LNCAP (cell line): ENCODE data around the gene STK38L.

Experiments
- CTCF ChIP-seq: fragments of 450-650 bp; IDR thresholded peaks from 2 replicates; pipeline ENCODE4 v1.5.1; 2017; ENCODE audit warnings: mild to moderate bottlenecking

The STK38L gene

GRCh38 chr12:27336282-27336653 is 92.2 kb downstream of the STK38L start:
- TF ChIP-seq CTCF = no peak

GRCh38 chr12:27337376-27337775 is 93.3 kb downstream of the STK38L start:
- no peak for TF ChIP-seq CTCF

- no peak for TF ChIP-seq CTCF
Observed at GRCh38 chr12:27338473-27338872, 94.4 kb downstream of the STK38L start.

- TF ChIP-seq CTCF = no peak
Observed at GRCh38 chr12:27340971-27341370, 96.9 kb downstream of the STK38L start.

GRCh38 chr12:27342536-27342935 is 98.5 kb downstream of the STK38L start:
- no peak for TF ChIP-seq CTCF

- TF ChIP-seq CTCF = no peak
Observed at GRCh38 chr12:27343255-27344000, 99.3 kb downstream of the STK38L start.

- TF ChIP-seq CTCF = no peak
Observed at GRCh38 chr12:27344246-27344645, 100.2 kb downstream of the STK38L start.

- no peak for TF ChIP-seq CTCF
Observed at GRCh38 chr12:27344760-27345159, 100.7 kb downstream of the STK38L start.
